Stimulated activated CD4-positive, alpha-beta T cell treated with anti-CD3 and anti-CD28 coated beads, Interleukin-12 subunit alpha, Interleukin-12 subunit beta, amount 100 ng/mL, for 24 hours (primary cell): Measurements from ENCODE around the gene GSTO1.
"Not testable (repeated sequence)": the region's sequence is repeated elsewhere in the genome, so short reads cannot be mapped to it uniquely, and the experiment has no call there.

Experiments used
- DNase-seq, 2 experiments: peaks; one replicate each; pipeline ENCODE4 v3.0.0-alpha.2; 2020; ENCODE audit warnings: low read depth in 2 of 2

GSTO1 gene

DNA sequence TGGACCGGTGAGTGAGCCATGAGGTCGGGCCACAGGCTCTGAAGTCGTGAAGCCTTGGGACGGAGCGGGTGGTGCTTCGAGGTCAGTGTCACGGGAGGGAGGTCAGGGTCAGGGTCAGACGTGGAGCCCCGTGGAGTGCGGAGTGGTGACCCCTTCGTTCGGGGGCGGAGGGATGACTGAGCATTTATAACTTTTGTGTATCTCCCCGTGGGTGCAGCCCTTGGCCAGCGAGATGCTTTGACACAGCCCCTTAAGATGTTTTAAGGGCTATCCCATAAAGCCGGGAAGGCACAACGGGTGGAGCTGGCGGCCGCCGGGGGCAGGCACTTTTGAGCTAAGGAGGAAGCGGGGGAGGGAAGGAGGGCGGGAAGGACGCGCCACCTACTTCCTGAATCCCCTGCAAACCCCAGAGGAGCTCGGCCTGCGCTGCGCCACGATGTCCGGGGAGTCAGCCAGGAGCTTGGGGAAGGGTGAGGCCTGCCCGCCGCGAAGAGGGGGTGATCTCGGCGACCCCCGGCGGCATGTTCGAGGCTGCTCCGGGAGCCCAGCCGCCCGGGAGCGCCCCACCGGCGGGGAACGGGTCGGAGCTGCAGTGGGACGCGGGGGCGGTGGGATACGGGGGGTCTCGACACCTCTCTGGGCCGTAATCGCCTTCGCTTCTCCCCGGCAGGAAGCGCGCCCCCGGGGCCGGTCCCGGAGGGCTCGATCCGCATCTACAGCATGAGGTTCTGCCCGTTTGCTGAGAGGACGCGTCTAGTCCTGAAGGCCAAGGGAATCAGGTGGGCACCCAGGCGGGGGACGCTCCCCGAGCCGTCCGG lies at the start of gene GSTO1:
GSTO1 (plus strand) TSS at position 400 of the 818 bp plus-strand sequence; CDS start at position 437, 37 bp downstream.
- peak in 1 of 2 experiments; percentile 63 for DNase-seq

DNA sequence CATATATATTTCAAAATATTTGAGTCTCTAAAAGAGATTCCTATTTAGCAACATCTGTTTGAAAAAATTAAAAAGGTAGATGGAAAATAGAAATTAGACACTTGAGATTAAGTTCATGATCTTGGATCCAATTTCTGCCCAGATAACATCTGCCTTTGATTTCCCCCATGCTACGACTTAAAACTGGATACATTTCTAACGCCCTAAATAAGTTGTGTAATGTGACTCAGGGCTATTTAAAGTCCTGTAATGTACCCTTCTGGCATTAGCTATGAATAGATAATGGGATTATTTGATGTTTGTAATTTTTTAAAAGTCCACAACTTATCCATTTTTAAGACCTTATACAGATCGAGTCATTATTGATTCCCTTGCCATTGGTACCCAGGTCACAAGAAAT lies 46.0 kb upstream of the GSTO1 start:
- no peak for DNase-seq

- peak in 1 of 2 experiments; percentile 13 for DNase-seq
Measured at GRCh38 chr10:104209575-104210198, 45.0 kb upstream of the GSTO1 start.

DNA sequence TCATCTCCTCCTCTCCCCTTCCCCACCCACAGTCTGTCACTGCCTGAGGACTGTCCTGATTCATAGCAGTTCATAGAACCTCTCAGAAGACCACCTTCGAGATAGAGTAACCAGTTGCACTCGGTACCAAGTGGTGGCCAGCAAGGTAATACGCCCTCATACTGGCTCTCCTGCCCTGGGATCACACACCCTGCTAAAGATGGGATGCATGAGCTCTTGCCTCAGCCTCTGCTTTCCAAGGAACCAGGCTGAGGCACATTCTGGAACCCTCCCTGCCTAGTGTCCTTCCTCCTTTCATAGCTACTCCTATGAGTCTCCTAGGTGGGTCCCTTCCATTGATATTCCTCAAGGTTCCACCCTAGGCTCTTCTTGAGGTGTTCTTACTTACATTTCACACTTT lies 38.1 kb upstream of the GSTO1 start:
- DNase-seq, result no peak

DNA sequence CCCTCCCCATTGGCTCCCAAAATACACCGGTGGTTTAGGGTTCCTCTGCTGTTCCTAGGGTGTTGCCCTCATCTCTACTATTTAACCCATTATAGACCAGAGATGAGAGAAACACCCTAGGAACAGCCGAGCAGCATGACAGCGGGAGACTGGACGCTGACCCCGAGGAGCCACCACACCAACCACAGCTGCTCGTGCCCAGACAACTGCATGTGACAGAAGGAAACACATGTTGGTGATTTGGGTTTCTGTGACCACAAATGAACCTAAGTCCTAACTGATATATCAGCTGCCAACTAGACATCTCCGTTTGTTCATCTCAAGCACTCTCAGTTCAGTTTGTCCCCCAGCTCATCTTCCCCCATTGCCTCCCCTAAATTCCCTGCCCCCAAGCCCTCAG lies 35.9 kb upstream of the GSTO1 start:
- DNase-seq, result no peak

DNA sequence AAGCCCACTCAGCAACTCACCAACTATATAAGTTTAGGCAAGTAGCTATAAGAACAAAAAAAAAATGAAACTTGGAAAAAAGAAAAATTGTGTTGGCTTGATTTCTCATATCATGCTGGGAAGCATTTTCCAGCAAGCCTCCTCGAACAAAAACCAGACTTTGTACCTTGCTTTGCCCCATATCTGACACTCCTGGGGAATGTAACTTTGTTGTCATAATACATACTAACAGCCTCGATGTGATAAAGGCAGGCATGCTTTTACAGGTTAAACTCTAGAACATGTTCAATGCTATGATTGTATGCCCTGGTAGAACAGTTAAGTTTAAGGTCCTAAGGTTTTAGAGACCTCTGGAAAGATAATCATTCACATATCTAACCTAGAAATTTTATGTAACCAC lies 34.2 kb upstream of the GSTO1 start:
- DNase-seq, result no peak

GRCh38 chr10:104223304-104223703 lies 31.4 kb upstream of the GSTO1 start:
- DNase-seq, result no peak

DNA sequence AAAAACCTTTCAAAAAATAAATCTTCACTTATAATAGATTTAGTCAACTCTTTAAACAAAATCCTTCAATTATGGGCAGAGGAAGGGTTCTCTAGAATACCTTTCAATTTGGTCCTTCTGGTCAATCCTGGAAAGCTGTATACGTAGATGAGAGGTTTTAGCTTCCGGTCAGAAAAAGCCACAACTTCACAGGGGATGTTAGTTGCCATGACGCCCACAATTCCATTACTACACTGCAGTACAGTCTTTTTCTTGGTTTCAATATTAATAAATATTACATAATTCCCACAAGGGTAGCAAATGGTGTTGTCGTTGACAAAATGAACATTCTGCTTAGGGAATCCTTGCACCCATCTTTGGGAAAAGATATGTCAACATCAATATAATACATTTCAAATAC lies 24.2 kb upstream of the GSTO1 start:
- DNase-seq, result no peak

DNA sequence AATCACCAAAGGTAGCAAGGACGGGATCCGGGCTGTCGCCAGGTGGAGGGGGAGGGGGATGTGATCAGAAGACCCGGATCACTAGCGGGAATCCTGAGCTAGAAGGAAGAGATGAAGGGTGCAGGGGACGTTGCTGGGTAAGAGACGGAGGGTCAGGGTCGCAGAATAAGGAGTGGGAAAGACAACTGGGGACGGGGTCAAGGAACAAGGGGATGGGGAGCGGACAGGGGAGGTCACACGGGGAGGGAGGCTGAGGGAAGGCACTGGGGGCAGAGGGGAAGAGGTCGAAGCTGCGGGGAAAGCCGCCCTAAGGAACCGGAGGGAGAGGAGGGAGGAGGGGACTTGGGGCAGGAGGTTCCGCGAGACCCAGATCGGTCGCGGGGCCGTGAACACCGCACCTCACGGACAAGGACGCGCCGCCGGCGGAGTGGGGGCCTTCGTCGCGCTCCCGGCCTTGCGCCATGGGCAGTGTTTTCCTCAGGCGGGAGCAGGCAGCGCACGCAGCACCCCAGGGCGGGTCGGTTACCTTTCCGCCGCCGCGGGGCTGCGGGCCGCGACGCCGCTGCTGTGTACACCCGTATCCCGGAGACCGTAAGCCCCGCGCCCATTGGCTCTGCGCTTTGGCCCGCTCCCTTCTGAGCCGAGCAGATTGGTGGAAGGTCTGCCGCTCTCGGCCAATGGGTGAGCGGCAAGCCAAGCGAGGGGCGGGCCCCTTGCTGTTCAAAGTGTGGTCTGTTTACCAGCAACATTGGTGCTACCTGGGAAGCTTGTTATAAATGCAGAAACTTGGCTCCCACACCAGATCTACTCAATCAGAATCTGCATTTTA lies 22.7 kb upstream of the GSTO1 start, which contains the start of gene CFAP43:
CFAP43 (minus strand) TSS at position 581 of the 829 bp plus-strand sequence; CDS start at position 463, 118 bp downstream.
- DNase-seq, result peak; percentile 99 to 100

DNA sequence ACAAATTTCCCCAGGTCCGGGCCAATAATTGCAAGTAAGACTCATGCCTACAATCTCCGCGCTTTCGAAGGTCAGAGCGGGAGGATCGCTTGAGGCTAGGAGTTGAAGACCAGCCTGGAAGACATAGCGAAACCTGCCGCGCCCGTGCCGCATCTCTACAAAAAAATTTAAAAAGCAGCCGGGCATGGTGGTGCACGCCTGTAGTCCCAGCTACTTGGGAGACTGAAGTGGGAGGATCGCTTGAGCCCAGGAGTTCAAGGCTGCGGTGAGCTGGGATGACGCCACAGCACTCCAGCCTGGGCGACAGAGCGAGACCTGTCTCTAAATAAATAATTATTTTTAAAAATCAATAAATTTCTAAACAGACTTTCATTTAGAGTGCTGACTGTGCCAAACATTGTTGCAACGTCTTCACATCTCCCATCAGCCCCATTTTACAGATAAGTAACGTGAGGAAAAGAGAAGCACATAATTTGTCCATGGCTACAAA lies 22.0 kb upstream of the GSTO1 start:
- DNase-seq, result no peak

DNA sequence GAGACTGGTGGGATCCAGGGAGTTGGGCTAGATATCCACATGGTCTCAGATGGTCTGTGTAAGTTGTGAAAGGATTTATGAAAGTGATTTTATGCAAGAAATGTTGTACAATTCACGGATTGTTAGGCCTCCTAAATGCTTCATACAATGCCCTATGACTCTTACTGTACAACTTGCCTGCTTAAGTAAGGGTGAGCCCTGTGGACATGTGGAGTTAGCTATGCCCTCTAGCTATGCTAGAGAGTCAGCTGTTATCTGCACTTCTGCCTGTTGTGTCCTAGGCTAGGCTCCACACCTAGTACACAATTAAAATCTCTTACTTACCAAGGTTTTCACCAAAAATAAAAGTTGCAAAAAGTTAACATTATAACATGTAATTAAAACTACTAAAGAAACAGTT lies 20.9 kb upstream of the GSTO1 start:
- DNase-seq, result no peak

GRCh38 chr10:104234934-104235333 lies 19.8 kb upstream of the GSTO1 start:
- no peak for DNase-seq

GRCh38 chr10:104235801-104236200 lies 18.9 kb upstream of the GSTO1 start:
- DNase-seq, result no peak

DNA sequence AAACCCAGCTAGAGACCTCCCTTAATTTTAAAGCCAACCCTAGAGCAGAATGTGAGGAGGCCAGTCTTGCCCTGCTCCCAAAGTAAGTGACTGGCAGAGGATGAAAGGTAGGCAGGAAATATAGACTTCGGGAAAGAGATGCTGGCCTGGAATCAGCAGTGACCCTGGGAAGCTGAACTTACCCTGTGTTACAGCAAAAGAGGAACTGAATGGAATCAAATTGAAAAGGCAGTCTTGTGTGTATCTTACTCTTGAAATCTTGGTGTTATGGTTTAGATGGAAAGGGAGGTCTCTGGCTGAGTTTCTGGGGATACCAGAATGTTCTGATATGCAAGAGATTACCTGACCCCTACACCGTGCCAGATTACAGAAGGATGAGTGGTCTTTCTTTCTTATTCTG lies 14.6 kb upstream of the GSTO1 start:
- DNase-seq, result no peak

DNA sequence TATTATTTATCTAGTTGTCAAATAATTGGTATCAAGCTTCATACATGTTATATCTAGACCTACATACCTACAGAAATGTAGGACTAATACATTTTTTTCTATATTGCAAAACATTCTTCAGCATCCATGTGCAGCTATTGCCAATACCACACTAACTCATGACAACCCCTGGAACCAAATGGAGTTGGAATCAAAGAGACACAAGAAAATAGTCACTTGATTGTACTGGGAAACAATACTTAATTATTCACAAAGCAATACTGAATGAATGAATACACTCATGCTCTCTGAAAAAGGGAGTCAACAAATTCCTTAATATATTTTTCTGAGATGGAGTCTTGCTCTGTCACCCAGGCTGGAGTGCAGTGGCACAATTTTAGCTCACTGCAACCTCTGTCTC lies 12.1 kb upstream of the GSTO1 start:
- no peak for DNase-seq

- not testable (repeated sequence) for DNase-seq
Measured at GRCh38 chr10:104243009-104243408, 11.7 kb upstream of the GSTO1 start.

DNA sequence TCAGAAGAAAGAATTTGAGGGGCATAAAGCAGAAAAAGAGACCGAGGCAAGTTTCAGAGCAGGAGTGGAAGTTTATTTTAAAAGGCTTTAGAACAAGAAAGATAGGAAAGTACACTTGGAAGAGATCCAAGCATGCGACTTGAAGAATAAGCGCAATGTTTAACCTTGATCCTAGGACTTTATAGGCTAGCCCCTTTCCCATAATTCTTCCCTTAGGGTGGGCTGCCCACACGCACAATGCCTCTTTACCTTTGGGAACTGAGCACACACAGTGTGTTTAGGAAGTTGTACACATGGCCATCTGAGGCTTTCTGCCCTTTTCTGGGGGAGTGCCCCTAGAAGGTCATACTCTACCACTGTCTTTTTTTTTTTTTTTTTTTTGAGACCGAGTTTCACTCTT lies 11.2 kb upstream of the GSTO1 start:
- no peak for DNase-seq

DNA sequence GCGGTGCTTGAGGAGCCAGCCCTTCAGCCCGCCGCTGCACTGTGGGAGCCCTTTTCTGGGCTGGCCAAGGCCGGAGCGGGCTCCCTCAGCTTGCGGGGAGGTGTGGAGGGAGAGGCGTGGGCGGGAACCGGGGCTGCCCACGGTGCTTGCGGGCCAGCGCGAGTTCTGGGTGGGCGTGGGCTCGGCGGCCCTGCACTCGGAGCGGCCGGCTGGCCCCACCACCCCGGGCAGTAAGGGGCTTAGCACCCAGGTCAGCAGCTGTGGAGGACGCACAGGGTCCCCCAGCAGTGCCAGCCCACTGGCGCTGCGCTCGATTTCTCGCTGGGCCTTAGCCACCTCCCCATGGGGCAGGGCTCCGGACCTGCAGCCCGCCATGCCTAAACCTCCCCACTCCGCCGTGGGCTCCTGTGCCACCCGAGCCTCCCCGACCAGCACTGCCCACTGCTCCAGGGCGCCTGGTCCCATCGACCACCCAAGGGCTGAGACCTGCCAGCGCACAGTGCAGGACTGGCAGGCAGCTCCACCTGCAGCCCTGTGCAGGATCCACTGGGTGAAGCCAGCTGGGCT lies 9.5 kb upstream of the GSTO1 start:
- DNase-seq, result no peak

DNA sequence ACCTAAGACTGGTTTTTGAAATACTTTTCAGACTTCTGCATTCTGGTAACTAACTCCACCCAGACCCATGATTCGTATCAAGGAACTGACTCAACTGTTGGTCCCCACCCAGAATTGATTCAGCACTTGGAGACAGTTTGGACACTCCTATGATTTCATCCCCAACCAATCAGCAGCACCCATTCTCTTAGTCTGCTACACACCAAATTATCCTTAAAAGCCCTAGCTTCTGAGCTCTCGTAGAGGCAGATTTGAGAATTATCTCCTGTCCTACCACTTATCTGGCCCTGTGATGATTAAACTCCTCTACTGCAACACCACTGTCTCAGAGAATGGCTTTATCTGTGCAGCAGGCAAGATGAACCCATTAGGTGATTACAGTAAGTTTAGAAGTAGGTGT lies 7.7 kb upstream of the GSTO1 start:
- no peak for DNase-seq

- no peak for DNase-seq
Measured at GRCh38 chr10:104247513-104248146, 7.1 kb upstream of the GSTO1 start.

DNA sequence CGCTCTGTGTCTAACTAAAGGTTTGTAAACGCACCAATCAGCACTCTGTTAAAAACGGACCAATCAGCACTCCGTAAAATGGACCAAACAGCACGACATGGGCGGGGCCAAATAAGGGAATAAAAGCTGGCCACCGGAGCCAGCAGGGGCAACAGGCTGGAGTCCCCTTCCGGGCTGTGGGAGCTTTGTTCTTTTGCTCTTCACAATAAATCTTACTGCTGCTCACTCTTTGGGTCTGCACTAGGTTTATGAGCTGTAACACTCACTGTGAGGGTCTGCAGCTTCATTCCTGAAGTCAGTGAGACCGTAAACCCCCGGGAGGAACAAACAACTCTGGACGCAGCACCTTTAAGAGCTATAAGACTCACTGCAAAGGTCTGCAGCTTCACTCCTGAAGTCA lies 5.8 kb upstream of the GSTO1 start:
- not testable (repeated sequence) for DNase-seq
